Activated T-cell treated with anti-CD3 and anti-CD28 coated beads for 48 hours (primary cell): ENCODE measurements around the gene MOV10.
"Not testable (repeated sequence)": the region's sequence is repeated elsewhere in the genome, so short reads cannot be mapped to it uniquely, and the experiment has no call there.

ENCODE experiments used
- DNase-seq: peaks from one replicate; pipeline ENCODE4 v3.0.0-alpha.2; 2020; ENCODE audit warnings: low read depth

The MOV10 gene

GRCh38 chr1:112674440-112674985 lies at the start of gene MOV10:
MOV10 (plus strand) TSS chr1:112674659; CDS start chr1:112674913, 254 bp downstream.
- peak; percentile 47 for DNase-seq

GRCh38 chr1:112625696-112626095 lies 48.8 kb upstream of the MOV10 start:
- DNase-seq = no peak

DNA sequence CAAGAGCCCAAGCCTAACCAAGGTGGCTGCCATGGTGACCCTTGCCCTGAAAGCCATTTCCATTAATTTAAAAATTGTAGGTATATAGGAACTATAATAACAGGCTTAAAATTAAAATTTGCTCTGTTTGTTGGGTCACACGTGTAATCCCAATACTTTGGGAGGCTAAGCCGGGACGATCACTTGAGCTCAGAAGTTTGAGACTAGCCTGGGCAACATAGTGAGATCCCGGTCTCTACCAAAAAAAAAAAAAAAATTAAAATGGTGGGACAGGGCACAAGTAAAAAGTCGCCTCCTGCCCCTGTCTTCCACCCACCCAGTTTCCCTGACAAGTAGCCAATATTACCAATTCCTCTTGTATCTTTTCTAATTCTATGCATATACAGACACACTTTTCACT lies 48.3 kb upstream of the MOV10 start:
- no peak for DNase-seq

GRCh38 chr1:112626887-112627286 lies 47.6 kb upstream of the MOV10 start:
- DNase-seq = no peak

GRCh38 chr1:112628516-112628915 lies 45.9 kb upstream of the MOV10 start:
- no peak for DNase-seq

DNA sequence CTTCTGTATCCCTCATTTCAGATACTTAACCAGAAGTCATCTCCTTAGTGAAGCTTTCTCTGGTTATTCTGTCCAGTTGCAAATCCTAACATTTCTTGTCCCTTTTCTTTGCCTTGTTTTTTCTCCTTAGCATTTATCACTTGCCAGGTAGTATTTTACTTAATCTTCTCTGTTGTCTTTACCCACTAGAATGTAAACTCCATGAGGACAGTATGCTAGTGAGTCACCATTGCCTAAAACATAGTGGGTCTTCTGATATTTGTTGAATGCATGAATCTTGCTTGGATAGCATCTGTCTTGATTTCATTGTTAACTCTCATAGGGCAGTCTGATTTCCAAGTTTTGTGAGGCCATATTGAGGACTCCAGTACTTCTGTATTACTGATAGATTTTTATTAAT lies 45.2 kb upstream of the MOV10 start:
- no peak for DNase-seq

DNA sequence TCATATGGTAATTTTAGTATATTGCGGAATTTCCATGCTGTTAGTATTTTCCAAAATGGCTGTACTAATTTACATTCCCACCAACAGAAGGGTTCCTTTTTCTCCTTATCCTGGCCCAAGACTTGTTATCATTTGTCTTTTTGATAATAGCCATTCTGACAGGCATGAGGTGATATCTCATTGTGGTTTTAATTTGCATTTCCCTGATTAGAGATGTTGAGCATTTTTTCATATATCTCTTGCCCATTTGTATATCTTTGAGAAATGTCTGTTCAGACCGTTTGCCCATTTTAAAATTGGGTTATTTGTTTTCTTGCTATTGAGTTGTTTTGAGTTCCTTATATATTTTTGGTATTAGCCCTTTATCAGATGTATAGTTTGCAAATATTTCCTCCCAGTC lies 40.8 kb upstream of the MOV10 start:
- no peak for DNase-seq

DNA sequence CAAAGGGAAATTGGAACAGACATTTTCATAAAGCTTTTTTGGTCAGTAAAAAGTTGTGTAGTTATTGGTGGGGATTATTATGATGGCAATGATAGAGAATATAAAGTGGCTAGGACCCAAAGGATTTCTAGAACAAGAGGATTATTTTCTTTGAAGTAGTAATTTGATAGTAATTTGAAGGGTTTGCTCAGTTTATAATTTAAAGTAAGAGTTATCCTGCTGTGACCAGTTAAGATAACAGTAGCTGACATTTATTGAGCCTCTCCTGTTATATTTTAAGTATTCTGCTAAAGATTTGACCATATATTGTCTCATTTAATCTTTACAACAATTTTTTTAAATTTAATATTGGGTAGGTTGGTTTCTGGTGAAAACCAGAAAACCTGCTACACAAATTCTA lies 40.1 kb upstream of the MOV10 start:
- DNase-seq = no peak

GRCh38 chr1:112636056-112636455 lies 38.4 kb upstream of the MOV10 start:
- DNase-seq = no peak

GRCh38 chr1:112636597-112637253 lies 37.7 kb upstream of the MOV10 start:
- DNase-seq = no peak

GRCh38 chr1:112637254-112638109 lies 37.0 kb upstream of the MOV10 start:
- DNase-seq = no peak

- DNase-seq = no peak
Measured at GRCh38 chr1:112638110-112638428, 36.4 kb upstream of the MOV10 start.

GRCh38 chr1:112640437-112640836 lies 34.0 kb upstream of the MOV10 start:
- not testable (repeated sequence) for DNase-seq

GRCh38 chr1:112643080-112643479 lies 31.4 kb upstream of the MOV10 start:
- DNase-seq = no peak

GRCh38 chr1:112646225-112646624 lies 28.2 kb upstream of the MOV10 start:
- no peak for DNase-seq

- DNase-seq = no peak
Measured at GRCh38 chr1:112651205-112651604, 23.3 kb upstream of the MOV10 start.

- no peak for DNase-seq
Measured at GRCh38 chr1:112665857-112666256, 8.6 kb upstream of the MOV10 start.

DNA sequence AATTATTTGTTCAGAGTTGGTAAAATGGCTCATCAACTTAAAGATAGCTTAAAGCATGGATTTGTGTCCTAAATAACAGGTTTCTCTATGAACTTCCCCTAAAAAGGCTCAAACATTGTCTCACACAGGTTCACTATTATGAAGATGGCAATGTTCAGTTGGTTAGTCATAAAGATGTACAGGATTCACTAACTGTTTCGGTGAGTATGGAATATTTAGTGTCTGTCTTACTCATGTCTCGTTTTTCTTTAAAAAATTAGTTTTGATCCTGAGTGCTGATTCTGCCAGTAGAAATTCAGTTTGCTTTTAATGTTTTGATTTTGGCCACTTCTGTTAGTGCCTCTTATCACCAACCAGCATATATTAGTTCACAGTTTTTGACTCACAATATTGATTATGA lies 7.5 kb upstream of the MOV10 start:
- no peak for DNase-seq

DNA sequence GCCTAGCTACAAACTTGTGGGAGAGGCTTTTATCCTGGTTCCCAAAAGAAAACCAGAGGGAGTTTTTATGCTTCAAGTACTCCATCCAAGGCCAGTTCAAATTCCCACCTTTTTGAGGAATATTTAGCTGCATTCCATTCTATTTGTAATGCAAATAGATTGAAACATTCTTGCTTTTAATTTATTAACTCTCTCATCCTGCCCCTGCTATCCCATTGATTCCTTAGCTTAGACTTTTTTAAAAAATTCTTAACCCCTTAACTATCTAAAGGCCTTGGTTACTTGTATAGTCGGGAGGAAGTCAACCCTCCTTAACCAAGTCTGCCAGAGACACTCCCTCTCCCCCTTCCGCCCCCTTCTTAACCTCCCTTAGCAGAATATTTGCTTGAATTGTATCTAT lies 2.5 kb upstream of the MOV10 start:
- no peak for DNase-seq

DNA sequence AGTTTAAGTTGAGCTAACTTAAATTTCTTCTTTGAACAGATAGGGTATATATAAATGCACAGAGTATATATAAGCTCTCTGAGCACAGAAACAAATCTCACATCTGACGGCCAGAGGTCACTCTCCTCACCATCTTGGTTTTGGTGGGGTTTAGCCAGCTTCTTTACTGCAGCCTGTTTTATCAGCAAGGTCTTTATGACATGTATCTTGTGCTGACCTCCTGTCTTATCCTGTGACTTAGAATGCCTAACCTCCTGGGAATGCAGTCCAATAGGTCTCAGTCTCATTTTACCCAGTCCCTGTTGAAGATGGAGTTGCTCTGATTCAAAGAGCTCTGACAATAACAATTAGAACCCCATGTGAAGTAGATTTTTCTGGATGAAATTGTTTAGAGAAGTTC lies 1.6 kb upstream of the MOV10 start:
- DNase-seq = no peak

DNA sequence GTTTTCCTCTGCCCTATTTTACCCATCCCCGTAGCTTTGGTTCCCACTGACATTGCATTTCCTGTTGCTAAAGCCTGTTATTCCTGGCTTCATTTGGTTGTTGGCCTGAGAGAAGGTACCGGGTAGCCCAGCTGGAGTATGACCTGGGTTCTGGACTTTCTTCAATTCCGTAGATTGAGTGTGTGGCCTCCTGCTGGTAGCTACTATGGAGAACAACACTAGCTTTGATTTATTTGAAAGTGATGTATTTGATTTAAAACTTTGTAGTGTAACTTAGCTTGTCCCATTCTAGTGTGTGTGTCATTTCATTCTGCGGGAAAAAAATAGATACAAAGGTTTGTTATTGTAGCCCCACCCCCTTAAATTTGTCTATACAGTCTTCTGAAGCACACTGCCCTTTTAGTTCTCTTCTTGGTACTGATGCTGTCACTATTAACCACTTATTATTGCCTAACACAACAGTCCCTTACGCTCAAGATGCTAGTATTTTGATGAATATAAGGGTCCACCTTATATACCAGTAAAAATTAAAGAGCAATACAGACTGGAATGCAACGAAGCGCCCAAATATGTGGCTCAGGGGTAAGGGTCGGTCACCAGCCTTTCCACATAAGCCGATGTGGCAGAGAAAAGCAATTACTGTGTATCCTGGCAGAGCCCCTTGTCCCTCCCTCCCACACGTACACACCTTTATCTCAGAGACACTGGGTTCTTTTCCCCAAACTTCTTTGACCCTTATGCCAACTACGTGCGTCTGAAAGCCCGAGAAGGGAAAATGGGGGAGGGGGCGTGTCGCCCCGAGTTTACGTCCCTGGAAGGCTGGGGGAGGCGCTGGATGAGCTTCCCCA lies 643 bp upstream of the MOV10 start:
- no peak for DNase-seq

- DNase-seq = peak; percentile 40
Measured at GRCh38 chr1:112674986-112675727, 698 bp downstream of the MOV10 start.
